IMR-90 (cell line): ENCODE results near the gene CHD6. TPM values are rescaled to one million over a fixed set of nuclear protein-coding genes. Genes with fewer than 3 reads are reported as not detected.

Experiments used
- ATAC-seq: fragments of 200-7000 bp; cut with Tn5 transposase; 2 replicates; pipeline ENCODE4 v1.9.1; 2020; ENCODE audit warnings: low read depth, mild to moderate bottlenecking, moderate library complexity
- BruUV-seq: library from RNA; stranded (reverse); fragments of 400-500 nt; replicated peaks from 2 replicates; lab custom pipeline; 2021; lab: Mats Ljungman, UMichigan
- CTCF ChIA-PET: fragments of 300-600 bp; formaldehyde crosslinking; extraction: SDS; loops from one replicate; lab custom pipeline; 2021; ENCODE audit warnings: antibody characterized with exemption; lab: Yijun Ruan, JAX
- POLR2A ChIA-PET: fragments of 300-600 bp; sonication (Branson Sonifier 250); formaldehyde crosslinking; loops from one replicate; lab custom pipeline; 2022; ENCODE audit warnings: antibody characterized with exemption; ENCODE audit not compliant: unreplicated experiment; lab: Charles Lee
- DNase-seq: peaks from one replicate; pipeline ENCODE4 v3.0.0; 2013
- H2AFZ ChIP-seq: replicated peaks from 2 replicates; pipeline ENCODE3; 2013; ENCODE audit warnings: low read length, mild to moderate bottlenecking; ENCODE audit not compliant: poor library complexity
- H2AK5ac ChIP-seq: 2 replicates; pipeline ENCODE4 v1.6.1; 2013; ENCODE audit warnings: low read depth, low read length, inconsistent platforms
- H2AK9ac ChIP-seq: replicated peaks from 2 replicates; pipeline ENCODE3; 2013; ENCODE audit warnings: mild to moderate bottlenecking, low read depth, low read length, moderate library complexity; ENCODE audit not compliant: poor library complexity
- H2BK120ac ChIP-seq: 2 replicates; pipeline ENCODE4 v1.6.1; 2013; ENCODE audit warnings: low read depth, low read length, inconsistent platforms
- H2BK15ac ChIP-seq: 3 replicates; pipeline ENCODE4 v1.6.1; 2013; ENCODE audit warnings: low read depth, low read length, inconsistent platforms
- H2BK20ac ChIP-seq: 2 replicates; pipeline ENCODE4 v1.6.1; 2013; ENCODE audit warnings: low read depth, mild to moderate bottlenecking, inconsistent platforms, low read length, moderate library complexity
- H2BK5ac ChIP-seq: 2 replicates; pipeline ENCODE4 v1.6.1; 2013; ENCODE audit warnings: mild to moderate bottlenecking, low read depth, low read length, inconsistent platforms; ENCODE audit not compliant: poor library complexity, severe bottlenecking
- H3K14ac ChIP-seq: replicated peaks from 2 replicates; pipeline ENCODE4 v1.6.1; 2013; ENCODE audit warnings: low read depth, low read length, inconsistent platforms
- H3K18ac ChIP-seq: 2 replicates; pipeline ENCODE4 v1.6.1; 2013; ENCODE audit warnings: low read depth, low read length, control low read depth
- H3K23ac ChIP-seq: 2 replicates; pipeline ENCODE4 v1.6.1; 2013; ENCODE audit warnings: low read depth, low read length, inconsistent platforms
- H3K27ac ChIP-seq: 2 replicates; pipeline ENCODE4 v1.5.1; 2013; ENCODE audit warnings: mild to moderate bottlenecking, control low read depth, low read length; ENCODE audit not compliant: insufficient read depth
- H3K27me3 ChIP-seq: 2 replicates; pipeline ENCODE4 v1.6.1; 2013; ENCODE audit warnings: low read length; ENCODE audit not compliant: control insufficient read depth, insufficient read depth
- H3K36me3 ChIP-seq: 2 replicates; pipeline ENCODE4 v1.6.1; 2013; ENCODE audit warnings: low read length, mixed read lengths; ENCODE audit not compliant: control insufficient read depth, insufficient read depth
- H3K4ac ChIP-seq: 2 replicates; pipeline ENCODE4 v1.6.1; 2013; ENCODE audit warnings: low read depth, low read length, inconsistent platforms
- H3K4me1 ChIP-seq: 2 replicates; pipeline ENCODE4 v1.6.1; 2013; ENCODE audit warnings: low read length, mixed read lengths; ENCODE audit not compliant: control insufficient read depth, insufficient read depth
- H3K4me2 ChIP-seq: 2 replicates; pipeline ENCODE4 v1.6.1; 2013; ENCODE audit warnings: low read depth, mild to moderate bottlenecking, control low read depth, low read length, moderate library complexity
- H3K4me3 ChIP-seq: 2 replicates; pipeline ENCODE4 v1.5.1; 2013; ENCODE audit warnings: low read depth, mild to moderate bottlenecking, control low read depth, low read length, moderate library complexity; ENCODE audit not compliant: insufficient read depth
- H3K56ac ChIP-seq: 2 replicates; pipeline ENCODE4 v1.6.1; 2013; ENCODE audit warnings: low read length, inconsistent platforms; ENCODE audit not compliant: insufficient read depth; ENCODE audit errors: extremely low read depth
- H3K79me1 ChIP-seq, 2 experiments: 2 replicates each; pipeline ENCODE4 v1.6.1; 2013; ENCODE audit warnings: low read length in 2 of 2, inconsistent platforms in 1 of 2, low read depth in 1 of 2
- H3K9ac ChIP-seq: 2 replicates; pipeline ENCODE4 v1.6.1; 2013; ENCODE audit warnings: low read depth, low read length, control low read depth
- H3K9me1 ChIP-seq: 2 replicates; pipeline ENCODE4 v1.6.1; 2013; ENCODE audit warnings: low read length, inconsistent platforms; ENCODE audit not compliant: insufficient read depth
- H3K9me3 ChIP-seq: 2 replicates; pipeline ENCODE4 v1.6.1; 2013; ENCODE audit warnings: low read length; ENCODE audit not compliant: control insufficient read depth, insufficient read depth
- H4K20me1 ChIP-seq: 2 replicates; pipeline ENCODE4 v1.6.1; 2013; ENCODE audit warnings: low read length, inconsistent platforms; ENCODE audit not compliant: insufficient read depth
- H4K5ac ChIP-seq: 2 replicates; pipeline ENCODE4 v1.6.1; 2013; ENCODE audit warnings: mild to moderate bottlenecking, low read depth, low read length, control low read depth
- H4K8ac ChIP-seq, 2 experiments: 2 replicates each; pipeline ENCODE4 v1.6.1; 2013; ENCODE audit warnings: low read depth in 2 of 2, low read length in 2 of 2, control low read depth in 1 of 2, inconsistent platforms in 1 of 2
- H4K91ac ChIP-seq: 2 replicates; pipeline ENCODE4 v1.6.1; 2013; ENCODE audit warnings: low read depth, low read length, inconsistent platforms; ENCODE audit not compliant: insufficient read depth
- BHLHE40 ChIP-seq: fragments of 150-350 bp; IDR thresholded peaks from 2 replicates; pipeline ENCODE4 v1.6.1; 2016; ENCODE audit warnings: mild to moderate bottlenecking, low read depth, low read length
- CEBPB ChIP-seq: IDR thresholded peaks from 2 replicates; pipeline ENCODE4 v1.6.1; 2012; ENCODE audit warnings: low read depth, low read length, improper control_type of control experiment
- MAZ ChIP-seq: IDR thresholded peaks from 2 replicates; pipeline ENCODE4 v1.6.1; 2012; ENCODE audit warnings: low read depth, mild to moderate bottlenecking, low read length, improper control_type of control experiment, moderate library complexity, borderline replicate concordance
- RFX5 ChIP-seq: IDR thresholded peaks from 2 replicates; pipeline ENCODE4 v1.8.0; 2012; ENCODE audit warnings: low read depth, mild to moderate bottlenecking, low read length, moderate library complexity
- WGBS, 2 experiments: methylation state at CpG; one replicate each; pipeline versions ENCODE4 v1.1.5 to v1.1.7; 2013; ENCODE audit warnings: missing lambda C conversion rate in 2 of 2; ENCODE audit not compliant: insufficient read length in 1 of 2; ENCODE audit errors: extremely low coverage in 2 of 2; 5-methylcytosine and 5-hydroxymethylcytosine counted together
- dilution Hi-C: fragments of 300-500 bp; cut with HindIII; formaldehyde crosslinking; loops from one replicate; pipeline ENCODE4 v1.14.3; 2018; ENCODE audit warnings: low sequenced_read_pairs; ENCODE audit not compliant: unreplicated experiment
- in situ Hi-C: fragments of 300-500 bp; cut with MboI; formaldehyde crosslinking; loops from 3 replicates; pipeline ENCODE4 v1.14.3; 2019; ENCODE audit warnings: low sequenced_read_pairs, inconsistent platforms, mixed read lengths
- intact Hi-C: fragments of 100-400 bp; cut with micrococcal nuclease; formaldehyde crosslinking; loops from 2 replicates; pipeline ENCODE4 v1.10.0; 2022
- polyA plus RNA-seq, 3 experiments: library from polyadenylated mRNA; depleted of rRNA; stranded (reverse); fragments of >200 nt; gene quantifications; 2 replicates each; pipeline ENCODE4 v1.2.3, GENCODE V29; 2012; ENCODE audit warnings: low replicate concordance in 1 of 3
- total RNA-seq: library from RNA; depleted of rRNA; stranded (reverse); fragments of >200 nt; gene quantifications from 2 replicates; pipeline ENCODE4 v1.2.3, GENCODE V29; 2012

CHD6 gene
- total and polyA plus RNA-seq, 2 of the 4 experiments (the other 2 are of a cell fraction): 8.8 to 26.7 TPM

DNA sequence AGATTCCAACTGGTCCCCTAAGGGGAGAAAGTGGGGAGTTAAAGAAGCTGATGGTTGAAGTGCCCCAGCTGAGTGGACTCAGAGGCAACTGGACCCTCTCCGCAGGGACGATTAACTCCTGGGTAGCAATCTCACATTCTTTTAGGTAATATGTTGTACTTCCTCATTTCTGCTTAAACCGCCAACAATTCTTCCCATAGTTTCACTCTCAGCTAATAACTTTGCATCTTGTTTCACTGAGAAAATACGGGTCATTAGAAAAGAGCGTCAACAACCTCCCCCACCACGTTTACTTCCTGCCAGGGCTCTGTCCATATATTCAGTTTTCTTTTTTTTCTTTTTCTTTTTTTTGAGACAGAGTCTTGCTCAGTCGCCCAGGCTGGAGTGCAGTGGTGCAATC lies 39.5 kb upstream of the CHD6 start:
- DNase-seq (no peak), ATAC-seq (no peak)
- H4K5ac ChIP-seq: no peak overlapping the region
- H4K91ac ChIP-seq: no peak overlapping the region
- in situ Hi-C loops (no loop called here), dilution Hi-C loops (no loop called here), intact Hi-C loops (no loop called here)
- no peaks in the 10 kb centered on the region for H3K79me1 ChIP-seq
- H2AK5ac ChIP-seq: no peak overlapping the region
- H3K4me2 ChIP-seq: no peak overlapping the region
- BruUV-seq: no TSS peak
- no peaks in the 10 kb centered on the region for H3K9me1 ChIP-seq
- WGBS, 2 experiments: 25% methylated on average over 1 of the region's 7 CpGs; no CpG with 5 or more reads in 1 of the 2 experiments
- no peak overlapping the region for H2AK9ac ChIP-seq
- no peak overlapping the region for H2AFZ ChIP-seq
- H3K27ac ChIP-seq: no peak overlapping the region
- no peak overlapping the region for H2BK15ac ChIP-seq
- TF ChIP-seq CEBPB: no peak
- no peak for TF ChIP-seq MAZ
- no peak for TF ChIP-seq BHLHE40
- TF ChIP-seq RFX5: no peak
- POLR2A ChIA-PET: no interaction called here
- H2BK5ac ChIP-seq: no peak overlapping the region
- H3K56ac ChIP-seq: no peak overlapping the region
- H4K8ac ChIP-seq: no peak overlapping the region
- H3K4ac ChIP-seq: no peak overlapping the region
- CTCF ChIA-PET: no interaction called here
- H3K14ac ChIP-seq: no peak overlapping the region
- H3K18ac ChIP-seq: no peak overlapping the region
- H3K4me3 ChIP-seq: no peak overlapping the region
- H3K9ac ChIP-seq: no peak overlapping the region
- no peaks in the 10 kb centered on the region for H4K20me1 ChIP-seq
- no peak overlapping the region for H2BK120ac ChIP-seq
- H2BK20ac ChIP-seq: no peak overlapping the region
- no peak overlapping the region for H3K23ac ChIP-seq
- no peaks in the 10 kb centered on the region for H3K4me1 ChIP-seq
- no peaks in the 10 kb centered on the region for H3K36me3 ChIP-seq
- no peaks in the 10 kb centered on the region for H3K9me3 ChIP-seq
- H3K27me3 ChIP-seq: peaks cover 1% of the 10 kb centered on the region; the same call in 1 of the 2 replicates
